ENCODE measurements around the gene SPDEF.
A peak's percentile ranks its signal among the peaks of the same experiment; 100 is the strongest.

SPDEF gene

DNA sequence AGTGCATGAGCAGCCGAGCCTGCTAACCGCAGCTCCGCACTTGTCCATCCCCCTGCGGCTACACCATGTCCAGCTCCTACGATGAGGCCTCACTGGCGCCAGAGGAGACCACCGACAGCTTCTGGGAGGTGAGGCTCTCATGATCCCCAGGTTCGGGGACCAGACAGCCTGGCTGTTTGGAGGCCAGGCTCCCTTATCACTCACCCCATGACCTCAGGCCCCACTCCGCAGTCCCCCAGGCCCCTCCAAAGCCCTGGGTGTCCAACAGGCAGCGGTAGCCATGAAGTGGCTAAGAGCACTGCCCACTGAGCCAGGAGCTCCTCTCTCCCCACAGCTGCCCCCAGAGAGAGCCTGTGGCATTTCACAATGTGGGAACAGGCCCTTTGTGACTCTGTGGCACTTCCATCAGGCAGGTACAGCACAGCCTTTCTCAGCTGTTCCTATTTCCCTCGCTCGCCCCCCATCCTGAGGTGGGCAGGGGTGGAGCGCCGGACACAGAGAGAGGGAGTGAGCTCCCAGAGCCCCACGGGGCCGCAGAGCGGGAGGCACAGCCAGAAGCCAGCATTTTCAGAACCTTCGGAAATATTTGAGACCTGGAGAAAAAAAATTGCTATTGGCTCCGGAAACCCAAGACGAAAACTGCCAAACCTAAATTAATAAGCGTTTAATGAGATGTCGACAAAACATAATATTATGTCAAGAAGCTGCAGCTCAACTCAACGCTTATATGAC lies 29.7 kb downstream of the SPDEF start:
- no peak for DNase-seq

DNA sequence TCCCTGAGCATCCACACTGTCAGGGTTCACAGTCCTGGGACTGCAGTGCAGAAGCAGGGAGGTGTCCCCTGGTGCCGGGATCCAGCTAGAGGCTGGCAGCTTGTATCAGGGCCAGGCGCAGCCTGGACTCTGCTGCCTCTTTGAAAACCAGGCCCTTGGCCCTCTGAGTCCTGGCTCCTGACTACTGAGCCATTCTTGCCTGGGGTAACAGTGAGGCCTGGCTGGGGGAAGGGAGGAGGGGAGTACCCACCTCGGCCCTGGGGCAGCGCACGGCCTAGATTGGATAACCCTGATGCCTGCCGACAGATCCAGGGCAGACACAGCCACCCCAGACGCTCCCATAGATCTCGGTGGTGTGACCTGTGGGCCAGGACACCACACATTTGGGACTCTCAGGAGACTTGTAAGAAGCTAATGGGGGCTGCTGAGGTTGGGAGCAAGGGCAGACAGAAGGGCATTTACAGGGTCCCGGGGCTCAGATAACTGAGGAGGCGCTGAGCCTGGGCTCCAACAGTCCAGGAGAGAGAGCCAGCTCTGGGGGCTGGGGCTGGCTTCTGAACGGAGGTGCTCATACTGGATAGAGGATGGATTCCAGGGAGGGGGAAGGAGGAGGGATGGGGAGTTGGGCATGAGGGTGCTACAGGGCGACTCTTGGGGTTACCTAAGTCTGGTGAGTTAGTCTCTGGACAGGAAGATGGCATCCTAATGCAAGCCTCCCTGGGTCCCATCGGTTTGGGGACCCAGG lies 30.5 kb downstream of the SPDEF start:
- no peak for DNase-seq

DNA sequence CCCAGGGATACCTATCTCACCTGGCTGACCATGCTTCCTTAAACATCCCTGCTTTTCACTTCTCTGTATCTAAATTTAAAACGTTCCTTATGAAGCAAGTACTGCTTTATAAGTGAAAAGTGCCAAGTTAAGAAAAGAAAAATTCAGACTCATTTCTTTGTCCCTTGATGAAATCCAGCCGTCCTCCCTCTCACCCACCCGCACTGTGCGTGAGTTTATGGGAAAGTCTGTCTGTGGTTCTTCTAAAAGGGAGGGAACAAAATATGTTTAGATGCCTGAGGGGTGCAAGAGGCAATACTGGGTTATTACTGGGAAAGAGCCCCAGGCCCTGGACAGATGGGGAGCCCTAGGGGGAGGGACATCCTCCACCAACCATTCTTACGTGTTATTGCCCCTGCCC lies 31.2 kb downstream of the SPDEF start:
- no peak for DNase-seq

- no peak for DNase-seq
These were observed 31.6 kb downstream of the SPDEF start for GRCh38 chr6:34524499-34524898.

- no peak for DNase-seq
These were observed 32.5 kb downstream of the SPDEF start for GRCh38 chr6:34523441-34524206.

- no peak for DNase-seq
These were observed 33.4 kb downstream of the SPDEF start for GRCh38 chr6:34522761-34523160.

GRCh38 chr6:34521463-34522285 lies 34.5 kb downstream of the SPDEF start:
- no peak for DNase-seq

- DNase-seq, result no peak
These were observed 35.3 kb downstream of the SPDEF start for GRCh38 chr6:34520645-34521462.

DNA sequence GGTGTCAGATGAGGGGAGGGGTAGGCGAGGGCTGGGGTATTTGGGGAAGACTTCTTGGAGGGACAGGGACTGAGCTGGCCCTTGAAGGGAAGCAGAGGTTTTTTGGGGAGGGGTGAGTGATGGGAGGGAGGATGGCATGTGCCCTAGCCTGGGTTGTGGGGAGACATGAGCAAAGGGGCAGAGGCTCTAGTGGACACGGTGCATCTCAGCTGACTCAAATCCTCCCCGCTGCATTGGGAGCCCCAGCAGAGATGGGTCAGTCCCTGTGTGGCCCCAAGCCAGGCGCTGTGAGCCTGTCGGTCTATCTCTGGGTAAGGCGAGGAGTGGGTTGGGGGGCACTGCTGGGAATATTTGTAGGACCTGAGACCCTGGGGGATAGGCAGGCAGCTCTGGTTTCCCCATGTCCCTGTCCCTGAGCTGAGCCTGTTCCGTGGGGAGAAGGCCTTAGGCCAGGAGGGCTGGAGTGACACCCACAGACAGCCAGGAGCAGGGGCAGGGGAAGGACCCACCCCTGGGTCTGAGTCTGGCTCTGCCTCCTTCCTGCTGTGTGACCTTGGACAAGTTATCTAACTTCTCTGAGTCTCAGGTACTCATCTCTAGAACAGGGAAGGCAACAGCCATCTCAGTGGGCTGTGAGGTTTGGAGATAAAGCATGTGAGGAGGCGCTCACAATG lies 36.0 kb downstream of the SPDEF start:
- no peak for DNase-seq

DNA sequence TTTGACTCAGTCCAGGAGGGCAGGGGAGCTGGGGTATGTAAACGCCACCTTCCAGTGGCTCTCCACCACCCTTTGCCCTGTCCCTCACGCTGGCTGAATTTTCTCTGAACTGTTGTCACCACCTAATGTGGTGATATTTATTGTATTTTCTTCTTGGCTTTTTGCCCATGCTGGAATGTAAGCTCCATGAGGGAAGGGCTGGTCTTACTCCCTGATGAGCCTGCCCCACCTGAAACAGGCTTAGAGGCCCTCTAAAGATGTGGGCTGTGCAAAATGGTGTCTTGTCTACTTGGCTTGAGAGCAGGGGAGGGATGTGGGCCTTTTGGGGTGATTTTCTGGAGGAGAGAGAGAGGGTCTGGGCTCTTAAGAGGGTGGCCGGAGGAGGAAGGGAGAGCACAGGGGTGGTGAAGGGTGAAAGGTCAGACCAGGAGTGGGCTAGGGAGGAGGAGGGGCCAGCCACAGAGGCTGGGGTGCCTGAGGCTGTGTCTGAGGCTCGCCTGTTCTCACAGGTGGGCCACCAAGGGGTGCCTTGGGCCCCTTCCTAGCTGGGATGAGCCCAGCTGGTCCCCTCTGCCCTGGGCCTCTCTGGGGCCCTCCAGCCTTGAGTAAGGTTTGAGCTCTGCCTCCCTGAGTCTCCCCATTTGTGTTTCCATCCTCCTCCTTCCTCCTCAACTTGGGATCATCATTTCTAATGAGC lies 37.3 kb downstream of the SPDEF start:
- no peak for DNase-seq

DNA sequence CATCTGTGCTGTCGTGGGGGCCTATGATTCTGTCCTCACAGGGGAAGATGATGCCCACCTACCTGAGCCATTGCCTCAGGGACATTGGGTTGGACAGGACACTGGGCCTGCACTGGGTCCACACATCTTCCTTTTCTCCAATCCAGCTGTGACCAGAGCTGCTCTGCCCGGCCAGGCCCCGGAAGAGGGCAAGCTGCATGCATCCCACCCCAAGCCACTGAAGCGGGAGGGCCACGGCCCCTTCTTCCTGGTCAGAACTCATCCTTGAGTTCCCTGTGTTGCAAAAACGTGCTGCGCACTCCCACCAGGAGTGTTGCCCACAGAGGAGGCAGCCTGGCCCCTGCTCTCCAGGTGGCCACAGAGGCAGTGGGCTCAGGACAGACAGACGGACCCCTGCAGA lies 38.2 kb downstream of the SPDEF start:
- DNase-seq, result no peak

GRCh38 chr6:34517461-34517881 lies 38.7 kb downstream of the SPDEF start:
- no peak for DNase-seq

DNA sequence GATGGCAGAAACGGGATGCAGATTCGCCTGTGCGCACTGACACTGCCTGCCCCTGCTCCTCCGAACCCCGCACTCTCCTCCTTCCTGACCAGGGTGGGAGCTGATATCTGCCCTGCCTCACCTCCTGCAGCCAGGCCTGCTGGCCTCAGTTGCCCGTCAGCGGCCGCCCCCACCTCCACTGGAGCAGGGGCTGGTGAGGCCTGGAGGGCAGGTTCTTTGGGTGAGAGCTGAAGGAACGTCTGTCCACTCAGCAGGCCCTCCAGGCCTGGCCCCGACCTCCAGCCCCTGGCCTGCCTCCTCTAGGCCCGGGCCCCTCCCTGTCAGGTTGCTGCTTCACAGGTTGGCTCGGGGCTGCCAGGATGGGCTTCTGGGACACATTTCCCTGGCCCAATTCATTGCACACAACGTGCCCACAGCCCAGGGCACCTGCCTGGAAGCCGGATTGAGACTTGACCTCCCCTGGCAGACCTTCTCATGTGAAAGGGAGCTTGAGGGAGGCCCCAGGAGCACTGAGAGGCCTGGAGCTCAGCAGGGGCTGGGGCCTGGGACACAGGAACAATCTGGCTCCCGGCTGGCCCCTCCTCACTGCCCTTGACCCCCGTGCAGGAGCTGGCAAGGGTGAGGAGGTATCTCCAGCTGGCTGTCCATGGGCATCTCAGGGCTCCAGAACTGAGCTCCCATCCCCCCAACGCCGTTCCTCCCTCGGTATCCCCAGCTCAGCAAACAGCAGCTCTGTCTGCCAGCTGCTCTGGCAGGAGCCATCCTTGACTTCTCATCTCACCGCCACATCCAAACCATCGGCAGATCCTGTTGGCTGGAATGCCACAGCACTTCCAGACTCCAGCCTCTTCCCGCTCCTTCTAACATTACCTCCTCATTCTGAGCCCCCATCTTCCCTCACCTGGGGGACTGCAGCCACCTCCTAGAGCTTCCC lies 39.5 kb downstream of the SPDEF start:
- DNase-seq, result no peak

- DNase-seq, result no peak
These were observed 40.4 kb downstream of the SPDEF start for GRCh38 chr6:34515473-34516387.

GRCh38 chr6:34514593-34515472 lies 41.3 kb downstream of the SPDEF start:
- DNase-seq, result peak in 1 of 2 experiments; percentile 19

DNA sequence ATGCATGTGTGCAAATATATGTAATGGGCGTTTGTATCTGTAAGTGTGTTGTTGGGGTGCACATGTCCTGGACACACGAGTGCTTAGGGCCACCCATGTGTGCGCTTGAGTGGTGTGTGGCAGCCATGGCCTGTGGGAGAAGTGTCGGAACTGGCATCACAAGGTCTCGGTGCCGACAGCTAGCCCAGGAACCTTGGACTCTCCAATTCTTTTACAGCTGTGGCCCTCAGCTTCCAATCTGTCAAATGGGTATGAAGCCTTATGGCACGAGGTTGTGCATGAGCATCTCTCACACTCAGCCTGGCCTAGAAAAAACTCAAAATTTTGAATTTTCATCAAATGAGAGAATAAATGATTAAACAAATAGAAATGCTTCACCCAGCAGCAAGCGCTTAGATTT lies 42.0 kb downstream of the SPDEF start:
- DNase-seq, result no peak

GRCh38 chr6:34513646-34514045 lies 42.5 kb downstream of the SPDEF start:
- DNase-seq, result no peak
